GM12878 (cell line): ENCODE results near the gene PDE7B. TPM values are rescaled to one million over a fixed set of nuclear protein-coding genes. Genes with fewer than 3 reads are reported as not detected.

Experiments used
- ATAC-seq: fragments of 200-7000 bp; cut with Tn5 transposase; 3 replicates; pipeline ENCODE4 v1.9.1; 2020; ENCODE audit warnings: mild to moderate bottlenecking, moderate library complexity
- BruUV-seq: library from RNA; stranded (reverse); fragments of 400-500 nt; replicated peaks from 2 replicates; lab custom pipeline; 2021; lab: Mats Ljungman, UMichigan
- CTCF ChIA-PET: fragments of 300-600 bp; sonication (Branson Sonifier 250); formaldehyde crosslinking; extraction: SDS; loops from one replicate; lab custom pipeline; 2021; ENCODE audit warnings: inconsistent platforms; lab: Yijun Ruan, JAX
- POLR2A ChIA-PET: fragments of 350-600 bp; formaldehyde crosslinking; extraction: SDS; loops from one replicate; lab custom pipeline; 2021; ENCODE audit warnings: inconsistent platforms; lab: Charles Lee
- RAD21 ChIA-PET: fragments of 300-600 bp; sonication (Branson Sonifier 250); formaldehyde crosslinking; loops from one replicate; lab custom pipeline; 2023; ENCODE audit warnings: antibody characterized with exemption; ENCODE audit not compliant: unreplicated experiment; lab: Charles Lee
- SMC1A ChIA-PET: fragments of 300-600 bp; sonication (Branson Sonifier 250); formaldehyde crosslinking; loops from one replicate; lab custom pipeline; 2023; ENCODE audit not compliant: unreplicated experiment, uncharacterized antibody; lab: Charles Lee
- DNase-seq: peaks from one replicate; pipeline ENCODE4 v3.0.0-alpha.2; 2011; ENCODE audit warnings: low read depth, low spot score
- FAIRE-seq: peaks from 3 replicates; lab custom pipeline; 2011; peaks lifted over from hg19 to GRCh38; lab: Jason Lieb, UNC
- H2AFZ ChIP-seq: 2 replicates; pipeline ENCODE4 v1.6.0; 2011; ENCODE audit warnings: low read depth, low read length, control low read depth; ENCODE audit not compliant: control insufficient read depth
- H3K27ac ChIP-seq: 2 replicates; pipeline ENCODE4 v1.5.1; 2011; ENCODE audit warnings: control low read depth; ENCODE audit not compliant: control insufficient read depth, insufficient read depth
- H3K27me3 ChIP-seq, 2 experiments: replicated peaks in 1 of 2; 2 replicates each; pipeline versions ENCODE4 v1.6.0 to v1.6.1; 2011; ENCODE audit warnings: low read length in 1 of 2; ENCODE audit not compliant: control insufficient read depth in 2 of 2, insufficient read depth in 2 of 2
- H3K36me3 ChIP-seq, 2 experiments: 2 replicates each; pipeline ENCODE4 v1.5.1; 2011; ENCODE audit warnings: low read length in 1 of 2; ENCODE audit not compliant: control insufficient read depth in 2 of 2, insufficient read depth in 2 of 2
- H3K4me1 ChIP-seq: 2 replicates; pipeline ENCODE4 v1.6.1; 2011; ENCODE audit warnings: mild to moderate bottlenecking, low read length, moderate library complexity, mixed read lengths; ENCODE audit not compliant: control insufficient read depth, insufficient read depth
- H3K4me2 ChIP-seq: 2 replicates; pipeline ENCODE4 v1.6.0; 2011; ENCODE audit warnings: control low read depth; ENCODE audit not compliant: control insufficient read depth, insufficient read depth
- H3K4me3 ChIP-seq: fragments of 200-600 bp; sonication (generic); 2 replicates; pipeline ENCODE4 v1.5.1; 2016
- H3K79me2 ChIP-seq: 2 replicates; pipeline ENCODE4 v1.6.0; 2011; ENCODE audit warnings: low read length; ENCODE audit not compliant: control insufficient read depth, insufficient read depth
- H3K9ac ChIP-seq: 2 replicates; pipeline ENCODE4 v1.8.0; 2011; ENCODE audit warnings: low read length, control low read depth, mixed read lengths; ENCODE audit not compliant: control insufficient read depth, insufficient read depth
- H3K9me3 ChIP-seq: replicated peaks from 3 replicates; pipeline ENCODE4 v1.5.1; 2011; ENCODE audit warnings: mild to moderate bottlenecking, low read length; ENCODE audit not compliant: control insufficient read depth, insufficient read depth
- H4K20me1 ChIP-seq: 2 replicates; pipeline ENCODE4 v1.6.0; 2011; ENCODE audit not compliant: control insufficient read depth, insufficient read depth
- CBFB ChIP-seq: IDR thresholded peaks from 2 replicates; pipeline ENCODE4 v1.6.1; 2016; ENCODE audit warnings: antibody characterized with exemption, low read depth
- FOXM1 ChIP-seq: IDR thresholded peaks from 2 replicates; pipeline ENCODE4 v1.6.1; 2012; ENCODE audit warnings: low read depth, mild to moderate bottlenecking, inconsistent platforms, low read length, moderate library complexity
- MTA2 ChIP-seq: fragments of 450-650 bp; IDR thresholded peaks from 2 replicates; pipeline ENCODE4 v1.6.1; 2016; ENCODE audit warnings: low read depth, mild to moderate bottlenecking, moderate library complexity
- RAD51 ChIP-seq: fragments of 450-650 bp; IDR thresholded peaks from 2 replicates; pipeline ENCODE4 v1.6.1; 2016; ENCODE audit warnings: moderate library complexity, mild to moderate bottlenecking, inconsistent platforms
- RUNX3 ChIP-seq: IDR thresholded peaks from 2 replicates; pipeline ENCODE4 v1.6.1; 2012; ENCODE audit warnings: low read length, inconsistent platforms
- SREBF1 ChIP-seq: IDR thresholded peaks from 2 replicates; pipeline ENCODE4 v1.6.1; 2012; ENCODE audit warnings: mild to moderate bottlenecking, low read length
- TAF1 ChIP-seq: IDR thresholded peaks from 2 replicates; pipeline ENCODE4 v1.6.1; 2011; ENCODE audit warnings: mild to moderate bottlenecking, low read depth, low read length, borderline replicate concordance
- YBX1 ChIP-seq: fragments of 450-650 bp; IDR thresholded peaks from 2 replicates; pipeline ENCODE4 v1.6.1; 2016; ENCODE audit warnings: antibody characterized with exemption
- WGBS: methylation state at CpG from one replicate; pipeline ENCODE4 v1.1.6; 2016; ENCODE audit warnings: low lambda C conversion rate; ENCODE audit not compliant: insufficient replicate concordance, insufficient coverage; ENCODE audit errors: missing lambda C conversion rate; 5-methylcytosine and 5-hydroxymethylcytosine counted together
- in situ Hi-C: fragments of 300-500 bp; cut with MboI; formaldehyde crosslinking; loops from 9 replicates; pipeline ENCODE4 v1.14.3; 2018; ENCODE audit warnings: mixed read lengths
- intact Hi-C: fragments of 100-400 bp; cut with micrococcal nuclease; formaldehyde crosslinking; loops from one replicate; pipeline ENCODE4 v1.14.2; 2022; ENCODE audit not compliant: unreplicated experiment
- polyA plus RNA-seq, 11 experiments: library from polyadenylated mRNA; depleted of rRNA in 4 of 11; unstranded in 6 of 11; stranded (reverse) in 5 of 11; fragments of >200 nt; fragmentation: Nextera tagmentation in 4 of 11; fragmentation: Illumina TruSeq in 1 of 11; extraction: Ambion mirVana in 4 of 11; extraction: Trizol in 1 of 11; gene quantifications; 1 replicate in 1 of 11; 2 replicates in 10 of 11; pipeline versions ENCODE4 v1.2.1 to v1.2.3, GENCODE V29; 2011 to 2016; ENCODE audit warnings: inconsistent platforms in 2 of 11, missing spikeins in 2 of 11, low read depth in 1 of 11
- total RNA-seq, 4 experiments: library from RNA; depleted of rRNA in 3 of 4; stranded (reverse); fragments of >200 nt in 3 of 4; fragmentation: Illumina TruSeq in 1 of 4; extraction: Trizol in 1 of 4; gene quantifications; 2 replicates each; pipeline versions ENCODE4 v1.2.1 to v1.2.3, GENCODE V29; 2013 to 2021
- TF ChIP-seq, protein P1 (sequence below): IDR thresholded peaks from 2 replicates; pipeline ENCODE4 v1.6.1; 2011; ENCODE audit warnings: borderline replicate concordance, low read depth, mild to moderate bottlenecking, moderate library complexity, mixed read lengths, low read length; ENCODE audit not compliant: insufficient read depth; ENCODE audit errors: extremely low read length

Gene PDE7B
- total and polyA plus RNA-seq, 10 of the 15 experiments (the other 5 are each of a cell fraction or from before 2014, with no cell fraction given): not detected

DNA sequence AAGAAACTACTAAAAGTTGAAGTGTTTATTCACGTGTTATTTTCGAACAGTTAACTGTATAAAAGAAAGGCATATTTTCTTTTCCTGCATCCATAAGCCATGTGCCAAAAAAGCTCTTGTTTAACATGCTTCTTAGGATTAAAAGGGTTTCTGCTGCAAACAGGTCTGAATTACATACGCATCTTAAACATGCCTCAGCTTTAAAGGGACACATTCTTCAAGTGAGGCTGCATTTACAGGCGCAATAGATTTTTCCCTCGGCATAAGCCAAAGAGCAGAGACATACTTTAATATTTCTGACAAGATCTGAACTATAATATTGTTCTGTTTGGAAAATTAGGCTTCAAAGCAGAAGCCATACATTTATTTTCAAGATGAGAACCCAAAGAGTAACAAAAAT is 39.4 kb downstream of the PDE7B start:
- in situ Hi-C loops: no loop called here
- SMC1A ChIA-PET: interaction anchor here (1.2 kb wide), 1 partner anchor 27 kb away, joined by 3 read pairs; no protein-coding TSS in a partner anchor
- H3K27me3 ChIP-seq: no peaks in the 10 kb centered on the region
- no peak overlapping the region for H3K4me3 ChIP-seq
- DNase-seq (no peak), FAIRE-seq (no peak)
- no TSS peak for BruUV-seq
- H3K4me2 ChIP-seq: no peak overlapping the region
- H4K20me1 ChIP-seq: no peaks in the 10 kb centered on the region
- CTCF ChIA-PET: no interaction called here
- no peak overlapping the region for H3K9ac ChIP-seq
- H3K36me3 ChIP-seq: no peaks in the 10 kb centered on the region
- H2AFZ ChIP-seq: no peak overlapping the region
- RAD21 ChIA-PET: no interaction called here
- 46% methylated on average over 5 of the region's 5 CpGs for WGBS
- no peaks in the 10 kb centered on the region for H3K9me3 ChIP-seq
- no peaks in the 10 kb centered on the region for H3K4me1 ChIP-seq
- intact Hi-C loops: no loop called here
- no peaks in the 10 kb centered on the region for H3K79me2 ChIP-seq
- TF ChIP-seq FOXM1: no peak
- TF ChIP-seq, all 136 proteins: peak for 0
- no peak overlapping the region for H3K27ac ChIP-seq
- POLR2A ChIA-PET: interaction anchor here (0.7 kb wide), 1 partner anchor 333 kb away, joined by 5 read pairs; no protein-coding TSS in a partner anchor
- ATAC-seq: no peak

DNA sequence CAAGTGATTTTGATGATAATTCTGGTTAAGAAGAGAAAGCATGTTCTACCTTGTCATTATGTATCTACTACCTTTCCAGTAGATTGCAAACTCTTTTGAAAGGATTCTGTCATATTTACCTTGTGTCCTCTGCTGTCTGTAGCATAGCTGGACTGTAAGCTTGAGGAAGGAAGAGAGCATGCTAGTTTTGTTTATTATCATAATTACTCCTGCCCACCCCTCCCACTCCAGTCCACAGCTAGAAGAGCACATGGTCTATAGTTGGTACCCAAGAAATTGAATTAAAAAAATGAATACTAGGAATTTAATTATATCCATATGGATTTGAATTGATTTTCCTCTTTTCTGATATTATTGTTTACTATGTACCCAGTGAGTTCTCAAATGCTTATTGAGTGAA is 40.2 kb downstream of the PDE7B start:
- Histone ChIP-seq H3K4me1 (no peaks in the 10 kb centered on the region), H3K4me2 (no peak overlapping the region), H4K20me1 (no peaks in the 10 kb centered on the region), H3K4me3 (no peak overlapping the region), H3K9me3 (no peaks in the 10 kb centered on the region), H3K9ac (no peak overlapping the region), H3K36me3 (no peaks in the 10 kb centered on the region), H3K27ac (no peak overlapping the region), H3K27me3 (no peaks in the 10 kb centered on the region), H3K79me2 (no peaks in the 10 kb centered on the region), H2AFZ (no peak overlapping the region)
- no peak for DNase-seq
- ChIA-PET POLR2A (no interaction called here), SMC1A (interaction anchor here (1.2 kb wide), 1 partner anchor 26 kb away, joined by 3 read pairs; no protein-coding TSS in a partner anchor), CTCF (interaction anchor here (2.6 kb wide), 1 partner anchor 18 kb away, joined by 10 read pairs; no protein-coding TSS in a partner anchor), RAD21 (no interaction called here)
- in situ Hi-C loops: no loop called here
- no peak for ATAC-seq
- intact Hi-C loops: no loop called here
- FAIRE-seq: no peak
- no TSS peak for BruUV-seq
- TF ChIP-seq CBFB (no peak), RUNX3 (no peak), MTA2 (no peak), YBX1 (no peak), SREBF1 (no peak), TAF1 (no peak), RAD51 (no peak)
- TF ChIP-seq, protein P1, sequence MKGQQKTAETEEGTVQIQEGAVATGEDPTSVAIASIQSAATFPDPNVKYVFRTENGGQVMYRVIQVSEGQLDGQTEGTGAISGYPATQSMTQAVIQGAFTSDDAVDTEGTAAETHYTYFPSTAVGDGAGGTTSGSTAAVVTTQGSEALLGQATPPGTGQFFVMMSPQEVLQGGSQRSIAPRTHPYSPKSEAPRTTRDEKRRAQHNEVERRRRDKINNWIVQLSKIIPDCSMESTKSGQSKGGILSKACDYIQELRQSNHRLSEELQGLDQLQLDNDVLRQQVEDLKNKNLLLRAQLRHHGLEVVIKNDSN: no peak
